ENCODE data around the gene OPRM1.

GRCh38 chr6:154030646-154031045, 8.4 kb upstream of the OPRM1 start:
- no peak for TF ChIP-seq POLR2AphosphoS5 (IDR thresholded peaks at IDR 0.05; ENCODE audit: low read depth, low read length)
- no peak for TF ChIP-seq ATF3 (IDR thresholded peaks at IDR 0.05)
- TF ChIP-seq CEBPB (IDR thresholded peaks at IDR 0.05; ENCODE audit: low read depth), result no peak
- TF ChIP-seq MAX (IDR thresholded peaks at IDR 0.05), result no peak
- TF ChIP-seq ZFX (IDR thresholded peaks at IDR 0.05), result no peak
- TF ChIP-seq CTCF (IDR thresholded peaks at IDR 0.05 in 2 of 3, conservative IDR thresholded peaks at IDR 0.05 in 1 of 3; ENCODE audit: borderline replicate concordance in 1 of 3, insufficient read depth in 1 of 3, low read depth in 2 of 3, low read length in 2 of 3), result no peak
